Neutrophil (primary cell): ENCODE data around the gene TMEM272.

ENCODE experiments used
- H3K27ac ChIP-seq: fragments of 200-600 bp; sonication (generic); 2 replicates; pipeline ENCODE4 v1.5.1; 2016; ENCODE audit warnings: mild to moderate bottlenecking, moderate library complexity
- H3K27me3 ChIP-seq: fragments of 200-600 bp; sonication (generic); 2 replicates; pipeline ENCODE4 v1.6.0; 2016; ENCODE audit warnings: mild to moderate bottlenecking
- H3K36me3 ChIP-seq: fragments of 200-600 bp; sonication (generic); 2 replicates; pipeline ENCODE4 v1.5.1; 2017
- H3K4me1 ChIP-seq, 2 experiments: fragments of 200-600 bp in 1 of 2; sonication (generic) in 1 of 2; 1 replicate in 1 of 2; 2 replicates in 1 of 2; pipeline versions ENCODE4 v1.5.1 to v1.6.1; 2013 to 2016; ENCODE audit warnings: low read depth in 1 of 2, low read length in 1 of 2, mild to moderate bottlenecking in 1 of 2, moderate library complexity in 1 of 2; ENCODE audit not compliant: control insufficient read depth in 1 of 2, insufficient read depth in 1 of 2
- H3K4me3 ChIP-seq, 2 experiments: fragments of 200-600 bp in 1 of 2; sonication (generic) in 1 of 2; 1 replicate in 1 of 2; 2 replicates in 1 of 2; pipeline ENCODE4 v1.5.1; 2013 to 2016; ENCODE audit warnings: low read depth in 1 of 2, low read length in 1 of 2, mild to moderate bottlenecking in 1 of 2, moderate library complexity in 1 of 2
- H3K9me3 ChIP-seq: fragments of 200-600 bp; sonication (generic); 2 replicates; pipeline ENCODE4 v1.5.1; 2016
- TF ChIP-seq, protein P1 (sequence below): fragments of 200-600 bp; sonication (generic); IDR thresholded peaks from 2 replicates; pipeline ENCODE4 v1.5.1; 2016; ENCODE audit warnings: antibody characterized with exemption

Gene TMEM272

DNA sequence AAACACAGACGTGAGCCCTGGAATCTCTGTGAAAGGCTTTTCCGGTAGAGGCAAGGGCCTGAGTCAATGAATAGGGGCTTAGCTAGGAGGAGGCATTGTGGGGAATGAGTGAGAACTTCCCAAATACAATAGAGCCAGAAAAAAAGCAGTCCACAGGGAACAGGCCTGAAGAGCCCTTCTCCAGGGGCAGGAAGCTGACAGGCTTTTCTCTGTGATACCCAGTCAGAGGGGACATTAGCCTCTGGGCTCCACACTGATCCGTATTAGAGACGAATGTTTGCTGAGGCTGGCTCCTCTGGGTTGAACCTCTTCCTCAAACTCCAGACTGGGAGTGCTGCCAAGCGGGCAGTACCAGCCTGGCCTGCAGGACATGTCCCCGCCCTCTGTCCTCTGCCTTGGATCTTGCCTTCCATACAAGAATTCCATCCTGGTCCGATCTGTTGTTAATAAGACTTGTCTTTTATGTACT is 43.3 kb downstream of the TMEM272 start:
- Histone ChIP-seq H3K9me3 (no peaks in the 10 kb centered on the region), H3K36me3 (peaks cover 25% of the 10 kb centered on the region), H3K27ac (no peak overlapping the region), H3K4me1 (peaks cover 36 to 39% of the 10 kb centered on the region in 2 experiments), H3K4me3 (no peak overlapping the region), H3K27me3 (peaks cover 33% of the 10 kb centered on the region)
- TF ChIP-seq, protein P1, sequence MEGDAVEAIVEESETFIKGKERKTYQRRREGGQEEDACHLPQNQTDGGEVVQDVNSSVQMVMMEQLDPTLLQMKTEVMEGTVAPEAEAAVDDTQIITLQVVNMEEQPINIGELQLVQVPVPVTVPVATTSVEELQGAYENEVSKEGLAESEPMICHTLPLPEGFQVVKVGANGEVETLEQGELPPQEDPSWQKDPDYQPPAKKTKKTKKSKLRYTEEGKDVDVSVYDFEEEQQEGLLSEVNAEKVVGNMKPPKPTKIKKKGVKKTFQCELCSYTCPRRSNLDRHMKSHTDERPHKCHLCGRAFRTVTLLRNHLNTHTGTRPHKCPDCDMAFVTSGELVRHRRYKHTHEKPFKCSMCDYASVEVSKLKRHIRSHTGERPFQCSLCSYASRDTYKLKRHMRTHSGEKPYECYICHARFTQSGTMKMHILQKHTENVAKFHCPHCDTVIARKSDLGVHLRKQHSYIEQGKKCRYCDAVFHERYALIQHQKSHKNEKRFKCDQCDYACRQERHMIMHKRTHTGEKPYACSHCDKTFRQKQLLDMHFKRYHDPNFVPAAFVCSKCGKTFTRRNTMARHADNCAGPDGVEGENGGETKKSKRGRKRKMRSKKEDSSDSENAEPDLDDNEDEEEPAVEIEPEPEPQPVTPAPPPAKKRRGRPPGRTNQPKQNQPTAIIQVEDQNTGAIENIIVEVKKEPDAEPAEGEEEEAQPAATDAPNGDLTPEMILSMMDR, result no peak

DNA sequence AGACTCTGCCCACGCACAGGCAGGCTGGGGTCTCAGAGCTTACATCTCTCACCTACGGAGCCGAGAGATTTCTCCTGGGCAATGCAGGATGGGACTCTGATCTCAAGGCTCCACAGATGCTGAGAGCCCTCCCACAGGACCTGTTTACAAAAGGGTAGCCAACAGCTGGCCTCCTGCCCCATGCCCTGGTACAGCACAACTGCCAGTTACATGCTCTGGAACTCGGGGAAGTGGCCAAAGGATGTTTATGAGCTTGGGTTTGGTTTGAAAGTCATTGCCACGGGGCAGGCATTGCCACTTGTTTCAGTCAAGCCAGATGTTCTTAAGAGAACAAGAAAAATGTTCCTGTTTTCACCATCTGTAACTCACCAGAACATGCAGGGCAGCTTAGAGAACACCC is 44.5 kb downstream of the TMEM272 start:
- Histone ChIP-seq H3K36me3 (peaks cover 27% of the 10 kb centered on the region), H3K4me1 (peaks cover 25 to 27% of the 10 kb centered on the region in 2 experiments), H3K9me3 (no peaks in the 10 kb centered on the region), H3K27ac (no peak overlapping the region), H3K4me3 (no peak overlapping the region), H3K27me3 (peaks cover 39% of the 10 kb centered on the region)
- TF ChIP-seq, protein P1, result no peak

DNA sequence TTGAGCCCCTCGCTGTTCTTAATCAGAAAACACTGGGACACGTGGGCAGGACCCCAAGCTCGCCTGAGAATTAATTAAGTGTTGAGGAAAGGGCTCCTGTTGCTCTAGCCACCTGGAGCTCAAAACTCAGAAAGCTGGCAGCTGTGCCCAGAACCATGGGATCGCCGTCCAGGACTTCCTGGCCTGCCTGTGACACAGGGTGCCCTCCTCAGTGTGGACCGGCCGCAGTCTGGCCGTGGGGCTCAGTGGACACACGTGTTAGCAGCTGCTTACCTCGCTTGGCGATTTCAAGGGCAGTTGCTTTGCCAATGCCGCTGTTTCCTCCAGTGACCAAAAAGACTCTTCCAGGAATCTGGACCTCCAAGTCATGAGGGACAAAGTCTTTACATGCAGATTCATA is 45.7 kb downstream of the TMEM272 start:
- Histone ChIP-seq H3K4me1 (peaks cover 16 to 18% of the 10 kb centered on the region in 2 experiments), H3K27me3 (peaks cover 39% of the 10 kb centered on the region), H3K27ac (no peak overlapping the region), H3K36me3 (peaks cover 27% of the 10 kb centered on the region), H3K9me3 (no peaks in the 10 kb centered on the region), H3K4me3 (no peak overlapping the region)
- TF ChIP-seq, protein P1, result no peak

DNA sequence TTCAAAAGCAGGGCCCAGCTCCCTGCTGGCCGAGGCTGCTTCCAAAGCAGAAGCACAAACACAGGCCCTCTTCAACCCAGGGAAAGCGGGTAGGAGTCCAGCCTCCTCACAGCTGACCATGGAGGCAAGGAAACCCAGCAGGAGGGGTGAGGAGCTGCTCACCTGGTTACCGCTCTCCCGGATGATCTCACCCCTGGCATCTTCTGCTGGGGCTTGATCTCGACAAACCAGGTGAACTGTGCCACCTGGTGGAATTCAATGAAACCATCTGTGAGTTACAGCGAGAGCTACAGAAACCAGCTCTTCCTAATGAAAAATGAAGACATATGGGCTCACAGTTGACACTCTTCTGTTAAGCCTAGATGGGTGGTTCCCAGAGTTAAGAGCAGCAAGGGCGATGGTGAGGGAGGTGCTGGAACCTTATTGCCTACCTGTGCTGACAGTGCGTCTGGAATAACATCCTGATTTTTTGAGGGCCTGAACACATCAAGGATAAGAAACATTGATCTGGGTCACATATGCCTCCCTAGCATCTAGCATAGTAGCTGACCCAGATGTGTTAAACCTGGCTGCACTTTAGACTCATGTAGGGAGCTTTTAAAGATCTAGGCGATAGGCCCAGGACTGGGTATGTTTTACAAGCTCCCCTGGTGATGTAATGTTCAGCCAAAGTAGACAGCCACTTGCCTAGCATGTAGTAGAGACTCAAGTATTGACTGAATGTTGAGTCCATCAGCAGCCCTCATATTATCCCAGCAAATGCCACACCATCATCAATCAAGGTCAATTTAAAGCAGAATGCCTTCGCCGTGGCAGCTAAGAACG is 47.1 kb downstream of the TMEM272 start:
- Histone ChIP-seq H3K4me3 (no peak overlapping the region), H3K27me3 (peaks cover 39% of the 10 kb centered on the region), H3K4me1 (peaks cover 18 to 24% of the 10 kb centered on the region in 2 experiments), H3K36me3 (peaks cover 27% of the 10 kb centered on the region), H3K9me3 (no peaks in the 10 kb centered on the region), H3K27ac (no peak overlapping the region)
- TF ChIP-seq, protein P1, result no peak

DNA sequence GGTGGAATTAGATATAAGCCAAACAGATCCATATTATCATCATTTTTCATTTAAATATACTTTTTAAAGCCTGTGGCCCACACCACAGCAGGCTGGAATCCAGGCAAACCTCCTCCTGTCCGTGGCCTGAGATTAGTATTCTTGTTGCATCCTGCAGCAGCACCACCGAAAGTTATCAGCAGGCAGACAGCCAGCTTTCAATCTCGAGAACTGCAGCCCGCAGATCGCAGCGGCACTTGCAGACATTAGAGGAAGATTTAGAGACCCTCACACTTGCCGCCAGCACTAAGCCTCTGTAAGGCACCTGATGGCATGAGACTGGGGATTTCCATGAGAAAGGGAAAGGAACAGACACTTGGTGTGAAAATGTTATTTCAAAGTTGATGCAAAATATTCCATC is 48.4 kb downstream of the TMEM272 start:
- TF ChIP-seq, protein P1, result no peak
- Histone ChIP-seq H3K9me3 (no peaks in the 10 kb centered on the region), H3K4me1 (peaks cover 12 to 16% of the 10 kb centered on the region in 2 experiments), H3K36me3 (peaks cover 27% of the 10 kb centered on the region), H3K4me3 (no peak overlapping the region), H3K27ac (no peak overlapping the region), H3K27me3 (peaks cover 36% of the 10 kb centered on the region)
